GM10248 (cell line): ENCODE data around the gene ODF2L.

Experiments used
- CTCF ChIA-PET: fragments of 300-600 bp; sonication (Branson Sonifier 250); formaldehyde crosslinking; extraction: SDS; loops from one replicate; lab custom pipeline; 2021; ENCODE audit warnings: antibody characterized with exemption; lab: Yijun Ruan, JAX
- POLR2A ChIA-PET: fragments of 350-650 bp; sonication (Branson Sonifier 250); formaldehyde crosslinking; extraction: SDS; loops from one replicate; lab custom pipeline; 2020; ENCODE audit warnings: antibody characterized with exemption; lab: Yijun Ruan, JAX
- DNase-seq: peaks from one replicate; pipeline ENCODE4 v3.0.0; 2012; ENCODE audit errors: extremely low spot score
- TF ChIP-seq, protein P1 (sequence below): IDR thresholded peaks from 2 replicates; pipeline ENCODE4 v1.5.1; 2012; ENCODE audit warnings: mild to moderate bottlenecking, low read depth; ENCODE audit errors: extremely low read depth, missing control alignments, control extremely low read depth

ODF2L gene

DNA sequence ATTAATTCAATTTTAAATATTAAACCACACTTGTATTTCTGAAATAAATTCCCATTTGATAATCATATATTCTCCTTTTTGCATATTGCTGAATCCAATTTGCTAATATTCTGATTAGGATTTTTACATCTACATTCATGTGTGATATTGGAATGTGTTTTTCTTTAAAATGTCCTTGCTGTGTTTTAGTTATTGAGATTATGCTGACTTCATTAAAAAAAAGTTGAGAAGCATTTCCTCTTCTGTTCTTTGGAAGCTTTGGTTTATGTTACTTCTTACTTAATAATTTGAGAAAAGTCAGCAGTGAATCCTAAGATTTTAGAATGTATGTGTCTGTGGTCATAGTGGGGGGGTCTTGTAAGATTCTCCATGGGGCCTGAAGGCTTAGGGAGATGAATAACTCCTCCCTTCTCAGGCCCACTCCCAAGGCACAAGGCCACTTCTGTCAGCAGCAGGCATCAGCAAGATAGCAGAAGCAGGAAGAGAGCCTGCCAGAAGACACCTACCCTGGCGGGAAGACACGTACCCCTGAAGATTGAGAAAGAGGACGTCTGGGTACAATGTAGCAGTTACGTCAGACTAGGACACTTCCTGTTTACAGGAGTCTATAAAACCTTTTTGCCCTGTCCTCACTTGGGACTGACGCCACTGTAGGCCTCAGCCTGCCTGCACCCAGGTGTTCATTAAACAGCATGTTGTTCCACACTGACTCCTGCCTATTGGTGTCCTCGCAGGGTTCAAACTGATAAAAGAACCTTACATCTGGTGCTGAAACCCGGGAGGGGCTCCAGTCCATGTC is 56.9 kb downstream of the ODF2L start:
- ChIA-PET POLR2A (no interaction called here), CTCF (no interaction called here)
- TF ChIP-seq, protein P1, sequence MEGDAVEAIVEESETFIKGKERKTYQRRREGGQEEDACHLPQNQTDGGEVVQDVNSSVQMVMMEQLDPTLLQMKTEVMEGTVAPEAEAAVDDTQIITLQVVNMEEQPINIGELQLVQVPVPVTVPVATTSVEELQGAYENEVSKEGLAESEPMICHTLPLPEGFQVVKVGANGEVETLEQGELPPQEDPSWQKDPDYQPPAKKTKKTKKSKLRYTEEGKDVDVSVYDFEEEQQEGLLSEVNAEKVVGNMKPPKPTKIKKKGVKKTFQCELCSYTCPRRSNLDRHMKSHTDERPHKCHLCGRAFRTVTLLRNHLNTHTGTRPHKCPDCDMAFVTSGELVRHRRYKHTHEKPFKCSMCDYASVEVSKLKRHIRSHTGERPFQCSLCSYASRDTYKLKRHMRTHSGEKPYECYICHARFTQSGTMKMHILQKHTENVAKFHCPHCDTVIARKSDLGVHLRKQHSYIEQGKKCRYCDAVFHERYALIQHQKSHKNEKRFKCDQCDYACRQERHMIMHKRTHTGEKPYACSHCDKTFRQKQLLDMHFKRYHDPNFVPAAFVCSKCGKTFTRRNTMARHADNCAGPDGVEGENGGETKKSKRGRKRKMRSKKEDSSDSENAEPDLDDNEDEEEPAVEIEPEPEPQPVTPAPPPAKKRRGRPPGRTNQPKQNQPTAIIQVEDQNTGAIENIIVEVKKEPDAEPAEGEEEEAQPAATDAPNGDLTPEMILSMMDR: no peak
- no peak for DNase-seq

DNA sequence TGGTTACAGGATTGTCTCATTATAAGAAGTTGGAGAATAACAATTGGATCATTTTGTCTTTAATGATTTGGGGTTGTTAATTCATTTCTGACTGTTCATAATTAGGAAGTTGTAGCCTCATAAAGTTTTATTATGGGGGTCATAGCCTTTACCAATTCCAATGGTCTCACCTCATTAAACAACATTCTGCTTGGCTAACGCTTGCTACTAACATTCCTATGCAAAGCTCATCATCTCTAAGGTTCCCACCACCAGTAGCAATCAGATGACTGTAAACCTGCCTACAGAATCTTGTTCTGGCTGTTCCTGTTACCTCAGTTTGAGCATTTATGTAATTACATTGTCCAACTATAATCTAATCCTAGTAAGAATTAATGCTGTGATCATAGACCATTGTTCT is 60.2 kb downstream of the ODF2L start:
- ChIA-PET POLR2A (no interaction called here), CTCF (interaction anchor here (0.8 to 1.3 kb wide), 2 partner anchors 11 to 164 kb away, joined by 3 read pairs; no protein-coding TSS in a partner anchor)
- no peak for DNase-seq
- TF ChIP-seq, protein P1: no peak

DNA sequence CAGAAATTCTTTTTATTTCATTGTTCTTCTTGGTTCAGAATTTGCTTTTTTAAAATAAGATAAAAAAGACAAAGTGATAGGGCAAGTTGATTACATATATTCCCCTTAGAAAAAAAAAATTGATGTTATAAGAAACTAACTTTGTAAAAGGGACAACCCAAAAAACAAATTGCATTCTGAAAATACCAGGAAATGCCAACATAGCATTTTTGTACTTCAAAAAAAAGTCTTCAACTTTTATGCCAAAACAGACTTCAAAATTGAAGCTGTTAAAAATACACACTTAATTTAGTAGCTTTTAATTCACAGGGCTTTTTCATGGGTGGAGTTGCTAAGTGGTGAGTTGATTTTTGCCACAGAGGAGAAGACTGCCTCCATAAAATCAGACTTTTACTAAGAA is 70.9 kb downstream of the ODF2L start:
- DNase-seq: no peak
- TF ChIP-seq, protein P1: no peak
- ChIA-PET POLR2A (no interaction called here), CTCF (interaction anchor here (0.8 to 1.8 kb wide), 4 partner anchors 8 to 22 kb away, joined by 3 read pairs; no protein-coding TSS in a partner anchor)

DNA sequence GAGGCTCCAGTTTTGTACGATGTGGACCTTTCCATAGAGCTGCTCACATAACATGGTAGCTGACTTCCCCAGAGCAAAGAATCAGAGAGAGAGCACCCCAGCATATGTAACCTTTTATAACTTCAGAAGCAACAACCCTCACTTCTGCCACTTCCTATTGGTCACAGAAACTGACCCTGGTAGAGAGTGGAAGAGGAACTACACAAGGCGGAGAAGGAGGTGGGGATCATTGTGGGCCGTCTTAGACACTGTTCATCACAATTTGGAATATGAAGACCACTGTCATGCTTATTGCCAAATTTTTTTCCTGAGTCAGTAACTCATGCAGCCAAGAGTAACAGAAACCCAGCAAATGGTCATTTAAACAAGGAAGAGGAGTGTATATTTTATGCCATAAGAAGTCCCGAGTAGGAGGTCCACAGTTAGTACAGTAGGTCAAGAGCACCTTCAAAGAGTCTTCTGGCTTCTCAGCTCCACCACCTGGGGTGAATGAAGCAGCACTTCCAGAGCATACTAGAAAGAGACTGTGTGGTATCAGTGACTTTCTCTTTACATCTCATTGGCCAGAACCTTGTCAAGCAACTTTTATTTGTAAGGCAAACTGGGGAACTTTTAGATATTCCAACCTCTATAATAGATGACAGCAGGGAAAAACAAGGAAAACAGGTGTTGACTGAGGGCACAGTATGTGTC is 71.8 kb downstream of the ODF2L start:
- CTCF ChIA-PET: interaction anchor here (1.4 kb wide), 2 partner anchors 12 to 18 kb away, joined by 3 read pairs; no protein-coding TSS in a partner anchor
- TF ChIP-seq, protein P1: no peak
- POLR2A ChIA-PET: no interaction called here
- DNase-seq: no peak

DNA sequence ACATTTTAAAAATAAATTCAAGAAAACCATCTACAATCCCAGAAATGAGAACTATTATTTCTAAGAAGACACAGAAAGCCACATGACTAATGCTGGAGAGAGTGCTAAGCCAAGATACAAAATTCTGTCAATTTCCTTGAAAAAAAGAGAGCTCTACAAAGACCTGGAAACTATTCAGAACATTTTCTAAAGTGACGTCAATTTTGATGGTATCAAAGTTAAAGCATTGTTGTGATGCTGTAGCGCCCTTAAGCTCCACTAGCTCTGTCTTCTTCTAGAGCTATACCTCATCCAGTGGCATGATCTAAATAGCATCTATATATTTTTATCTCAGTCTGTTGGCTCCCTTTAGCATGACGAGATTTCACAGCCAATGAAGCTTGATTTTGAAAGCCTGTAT is 73.9 kb downstream of the ODF2L start:
- TF ChIP-seq, protein P1: no peak
- ChIA-PET CTCF (interaction anchor here (0.9 kb wide), 1 partner anchor 13 kb away, joined by 4 read pairs; no protein-coding TSS in a partner anchor), POLR2A (no interaction called here)
- DNase-seq: no peak

DNA sequence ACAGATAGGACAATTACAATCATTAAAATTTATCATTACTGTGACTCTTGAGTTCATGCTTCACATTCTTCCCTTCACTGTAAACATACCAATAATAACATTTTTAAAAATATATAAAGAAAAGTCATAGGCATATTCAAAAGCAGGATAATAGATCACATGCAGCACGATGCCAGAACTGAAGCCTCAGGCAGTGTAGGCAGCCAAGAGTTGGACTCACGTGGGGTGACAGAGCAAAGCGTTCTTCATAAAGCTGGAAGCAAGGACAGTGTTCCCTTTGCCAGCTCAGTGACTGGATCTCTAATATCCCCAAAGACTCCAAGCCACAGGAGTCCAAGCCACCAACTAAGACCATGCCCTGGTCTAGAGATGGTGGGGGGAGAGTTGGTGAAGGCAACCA is 77.7 kb downstream of the ODF2L start:
- no peak for DNase-seq
- TF ChIP-seq, protein P1: no peak
- POLR2A ChIA-PET: no interaction called here
- CTCF ChIA-PET: interaction anchor here (1.6 kb wide), 1 partner anchor 9 kb away, joined by 5 read pairs; no protein-coding TSS in a partner anchor
